Fibroblast of villous mesenchyme (primary cell): ENCODE results near the gene FAM13A. TPM values are rescaled to one million over a fixed set of nuclear protein-coding genes. Genes with fewer than 3 reads are reported as not detected.

Source experiments
- DNase-seq: peaks from one replicate; pipeline ENCODE4 v3.0.0-alpha.2; 2010; ENCODE audit warnings: low read depth
- H3K4me3 ChIP-seq: 2 replicates; pipeline ENCODE4 v1.5.1; 2011; ENCODE audit warnings: low read depth, mild to moderate bottlenecking, low read length
- small RNA-seq: library from RNA; depleted of rRNA; stranded (forward); fragments of <200 nt; gene quantifications from one replicate; pipeline ENCODE3, GENCODE V24; 2012
- total RNA-seq: library from RNA; depleted of rRNA; stranded (reverse); fragments of >200 nt; gene quantifications from 2 replicates; pipeline ENCODE4 v1.2.3, GENCODE V29; 2012
- TF ChIP-seq, protein P1 (sequence below): IDR thresholded peaks from 2 replicates; pipeline ENCODE4 v1.5.1; 2012; ENCODE audit warnings: low read depth, mild to moderate bottlenecking, low read length; ENCODE audit not compliant: insufficient read depth

FAM13A gene
- total RNA-seq, 1 donor = 34.1 TPM

DNA sequence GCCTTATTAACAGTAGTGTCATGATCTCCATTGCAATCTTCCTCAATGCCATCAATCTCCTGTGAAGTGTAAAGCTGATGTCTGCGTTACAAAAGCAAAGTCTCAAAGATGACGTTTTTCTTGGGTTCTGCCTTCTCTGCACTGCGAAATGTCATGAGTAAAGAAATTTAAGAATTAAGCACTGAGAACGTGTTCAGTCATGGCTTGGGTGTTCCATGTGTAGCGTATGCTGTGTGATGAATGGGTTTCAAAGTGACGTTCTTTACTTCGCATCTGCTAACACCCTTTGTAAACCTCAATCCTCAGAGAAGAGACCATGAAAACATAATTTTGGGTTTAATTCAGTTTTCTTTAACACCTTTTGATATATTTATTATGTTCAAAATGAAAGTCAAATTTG, 360.4 kb downstream of the FAM13A start:
- peak; percentile 36 for DNase-seq
- H3K4me3 ChIP-seq = peak overlapping the region; percentile 71
- TF ChIP-seq, protein P1, sequence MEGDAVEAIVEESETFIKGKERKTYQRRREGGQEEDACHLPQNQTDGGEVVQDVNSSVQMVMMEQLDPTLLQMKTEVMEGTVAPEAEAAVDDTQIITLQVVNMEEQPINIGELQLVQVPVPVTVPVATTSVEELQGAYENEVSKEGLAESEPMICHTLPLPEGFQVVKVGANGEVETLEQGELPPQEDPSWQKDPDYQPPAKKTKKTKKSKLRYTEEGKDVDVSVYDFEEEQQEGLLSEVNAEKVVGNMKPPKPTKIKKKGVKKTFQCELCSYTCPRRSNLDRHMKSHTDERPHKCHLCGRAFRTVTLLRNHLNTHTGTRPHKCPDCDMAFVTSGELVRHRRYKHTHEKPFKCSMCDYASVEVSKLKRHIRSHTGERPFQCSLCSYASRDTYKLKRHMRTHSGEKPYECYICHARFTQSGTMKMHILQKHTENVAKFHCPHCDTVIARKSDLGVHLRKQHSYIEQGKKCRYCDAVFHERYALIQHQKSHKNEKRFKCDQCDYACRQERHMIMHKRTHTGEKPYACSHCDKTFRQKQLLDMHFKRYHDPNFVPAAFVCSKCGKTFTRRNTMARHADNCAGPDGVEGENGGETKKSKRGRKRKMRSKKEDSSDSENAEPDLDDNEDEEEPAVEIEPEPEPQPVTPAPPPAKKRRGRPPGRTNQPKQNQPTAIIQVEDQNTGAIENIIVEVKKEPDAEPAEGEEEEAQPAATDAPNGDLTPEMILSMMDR = no peak

GRCh38 chr4:88693792-88694191, 363.2 kb downstream of the FAM13A start:
- H3K4me3 ChIP-seq = no peak overlapping the region
- TF ChIP-seq, protein P1 = no peak
- no peak for DNase-seq

DNA sequence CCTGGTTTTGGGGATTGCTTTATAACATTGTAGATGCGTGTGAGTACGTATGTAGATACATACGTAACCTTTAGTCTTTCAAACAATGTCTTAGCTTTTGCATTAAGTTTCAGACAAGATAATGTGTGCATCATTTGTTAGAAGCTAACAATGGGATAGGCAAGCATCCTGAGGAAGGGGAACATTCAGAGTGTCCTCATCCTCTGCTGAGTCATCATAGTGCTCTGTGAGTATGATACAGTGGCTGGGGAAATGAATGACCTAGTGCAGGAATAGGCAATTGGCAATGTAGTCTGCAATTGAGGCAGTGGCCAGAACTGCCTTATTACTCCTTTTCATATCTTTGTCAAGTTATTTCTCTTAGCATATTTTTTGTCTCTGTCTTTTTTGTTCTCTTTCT, 366.6 kb downstream of the FAM13A start:
- no peak overlapping the region for H3K4me3 ChIP-seq
- peak; percentile 47 for DNase-seq
- TF ChIP-seq, protein P1 = no peak

- TF ChIP-seq, protein P1 = no peak
- peak; percentile 21 for DNase-seq
- H3K4me3 ChIP-seq = no peak overlapping the region
Observed at GRCh38 chr4:88681209-88681608, 375.8 kb downstream of the FAM13A start.

Small RNA genes within 50 kb of the gene (small RNA-seq; reads per million reads assigned to genes)
- gene RF02115 = not detected
- 1.4 reads per million, percentile 32 among the genes with 10 or more reads in this experiment for gene RNU6-33P

Other genes with a start within 250 kb of the FAM13A start
- gene TIGD2, start 54.3 kb upstream of the FAM13A start, total RNA-seq = 12.2 and 12.5 TPM in 2 replicates